SU-DHL-6 (cell line): Measurements from ENCODE around the gene TACR1.

Experiments used
- H2AFZ ChIP-seq: fragments of 200-600 bp; sonication (generic); 2 replicates; pipeline ENCODE4 v1.6.1; 2014; ENCODE audit warnings: low read depth, mild to moderate bottlenecking, moderate library complexity, mixed read lengths, antibody characterized with exemption, low read length; ENCODE audit not compliant: severe bottlenecking
- H3F3A ChIP-seq: fragments of 200-600 bp; shearing (Covaris generic); 2 replicates; pipeline ENCODE4 v1.6.0; 2016; ENCODE audit warnings: antibody characterized with exemption, mild to moderate bottlenecking; ENCODE audit not compliant: insufficient read depth
- H3K27ac ChIP-seq: fragments of 200-600 bp; sonication (generic); 2 replicates; pipeline ENCODE4 v1.5.1; 2016; ENCODE audit warnings: low read depth, mild to moderate bottlenecking, low read length, moderate library complexity, mixed read lengths
- H3K27me3 ChIP-seq: fragments of 200-600 bp; sonication (generic), shearing (Covaris generic); 2 replicates; pipeline ENCODE4 v1.6.0; 2014; ENCODE audit warnings: mild to moderate bottlenecking, low read length
- H3K36me3 ChIP-seq: fragments of 200-600 bp; sonication (generic); 2 replicates; pipeline ENCODE4 v1.6.1; 2014; ENCODE audit warnings: mild to moderate bottlenecking, low read length, mixed read lengths
- H3K4me2 ChIP-seq: fragments of 300-600, 200-600 bp; shearing (Covaris generic), sonication (generic); 2 replicates; pipeline ENCODE4 v1.6.0; 2014; ENCODE audit warnings: low read length, low read depth, mild to moderate bottlenecking; ENCODE audit not compliant: poor library complexity, severe bottlenecking
- H3K4me3 ChIP-seq: fragments of 200-600 bp; sonication (generic); 2 replicates; pipeline ENCODE4 v1.5.1; 2014; ENCODE audit warnings: antibody characterized with exemption, low read length, mild to moderate bottlenecking, mixed read lengths; ENCODE audit not compliant: insufficient read depth, poor library complexity, severe bottlenecking
- H3K79me2 ChIP-seq: fragments of 200-600 bp; sonication (generic); 2 replicates; pipeline ENCODE4 v1.6.1; 2014; ENCODE audit warnings: mild to moderate bottlenecking, low read length, moderate library complexity; ENCODE audit not compliant: insufficient read depth
- H3K9ac ChIP-seq: fragments of 200-600 bp; sonication (generic); 2 replicates; pipeline ENCODE4 v1.7.0; 2014; ENCODE audit warnings: mild to moderate bottlenecking, low read length
- H3K9me2 ChIP-seq: fragments of 200-600 bp; sonication (generic); replicated peaks from 2 replicates; pipeline ENCODE4 v1.6.1; 2014; ENCODE audit warnings: low read length; ENCODE audit not compliant: insufficient read depth
- H3K9me3 ChIP-seq: fragments of 200-600 bp; sonication (generic); 2 replicates; pipeline ENCODE4 v1.6.1; 2014; ENCODE audit warnings: low read length, mixed read lengths; ENCODE audit not compliant: insufficient read depth
- H4K20me1 ChIP-seq: fragments of 200-600 bp; sonication (generic); 2 replicates; pipeline ENCODE4 v1.6.1; 2014; ENCODE audit warnings: low read depth, mild to moderate bottlenecking, antibody characterized with exemption, low read length, moderate library complexity, mixed read lengths
- EZH2phosphoT487 ChIP-seq: fragments of 200-600 bp; sonication (generic), shearing (Covaris generic); conservative IDR thresholded peaks from 2 replicates; pipeline ENCODE4 v1.6.1; 2018; ENCODE audit warnings: mild to moderate bottlenecking, antibody characterized with exemption, low read length, moderate library complexity, mixed read lengths
- TF ChIP-seq, protein P1 (sequence below): fragments of 200-600 bp; sonication (generic); IDR thresholded peaks from one replicate; pipeline ENCODE4 v1.5.1; 2017; ENCODE audit warnings: antibody characterized with exemption, mild to moderate bottlenecking, low read length, moderate library complexity; ENCODE audit not compliant: insufficient read depth, poor library complexity, severe bottlenecking

Gene TACR1

DNA sequence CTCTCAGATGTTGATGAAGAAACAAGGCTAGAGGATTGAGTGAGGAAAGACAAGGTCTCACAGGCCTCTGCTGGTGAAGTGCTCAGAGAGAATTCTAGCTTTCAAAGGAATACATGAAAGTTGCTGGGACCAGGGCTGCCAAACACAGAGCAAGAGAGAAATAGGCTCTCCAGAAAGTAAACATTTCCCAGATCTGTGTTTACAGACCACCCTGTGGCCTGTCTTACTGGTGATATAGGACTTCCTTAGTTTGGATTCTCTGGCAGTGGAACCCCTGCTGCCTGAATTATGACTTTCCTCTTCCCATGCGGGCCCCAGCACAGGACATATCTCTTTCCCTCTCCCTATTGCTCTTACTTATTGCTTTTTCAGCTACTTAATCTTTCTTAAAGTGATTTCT lies 64.5 kb downstream of the TACR1 start:
- Histone ChIP-seq H3K4me2 (no peak overlapping the region), H4K20me1 (no peaks in the 10 kb centered on the region), H3K9me2 (no peaks in the 10 kb centered on the region), H3K36me3 (no peaks in the 10 kb centered on the region), H3K27me3 (no peaks in the 10 kb centered on the region), H3K9ac (no peak overlapping the region), H3K9me3 (no peaks in the 10 kb centered on the region), H3K4me3 (no peak overlapping the region), H3K79me2 (no peaks in the 10 kb centered on the region), H3K27ac (no peak overlapping the region), H2AFZ (no peak overlapping the region), H3F3A (no peaks in the 10 kb centered on the region)
- TF ChIP-seq EZH2phosphoT487 = no peak
- TF ChIP-seq, protein P1, sequence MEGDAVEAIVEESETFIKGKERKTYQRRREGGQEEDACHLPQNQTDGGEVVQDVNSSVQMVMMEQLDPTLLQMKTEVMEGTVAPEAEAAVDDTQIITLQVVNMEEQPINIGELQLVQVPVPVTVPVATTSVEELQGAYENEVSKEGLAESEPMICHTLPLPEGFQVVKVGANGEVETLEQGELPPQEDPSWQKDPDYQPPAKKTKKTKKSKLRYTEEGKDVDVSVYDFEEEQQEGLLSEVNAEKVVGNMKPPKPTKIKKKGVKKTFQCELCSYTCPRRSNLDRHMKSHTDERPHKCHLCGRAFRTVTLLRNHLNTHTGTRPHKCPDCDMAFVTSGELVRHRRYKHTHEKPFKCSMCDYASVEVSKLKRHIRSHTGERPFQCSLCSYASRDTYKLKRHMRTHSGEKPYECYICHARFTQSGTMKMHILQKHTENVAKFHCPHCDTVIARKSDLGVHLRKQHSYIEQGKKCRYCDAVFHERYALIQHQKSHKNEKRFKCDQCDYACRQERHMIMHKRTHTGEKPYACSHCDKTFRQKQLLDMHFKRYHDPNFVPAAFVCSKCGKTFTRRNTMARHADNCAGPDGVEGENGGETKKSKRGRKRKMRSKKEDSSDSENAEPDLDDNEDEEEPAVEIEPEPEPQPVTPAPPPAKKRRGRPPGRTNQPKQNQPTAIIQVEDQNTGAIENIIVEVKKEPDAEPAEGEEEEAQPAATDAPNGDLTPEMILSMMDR = no peak

DNA sequence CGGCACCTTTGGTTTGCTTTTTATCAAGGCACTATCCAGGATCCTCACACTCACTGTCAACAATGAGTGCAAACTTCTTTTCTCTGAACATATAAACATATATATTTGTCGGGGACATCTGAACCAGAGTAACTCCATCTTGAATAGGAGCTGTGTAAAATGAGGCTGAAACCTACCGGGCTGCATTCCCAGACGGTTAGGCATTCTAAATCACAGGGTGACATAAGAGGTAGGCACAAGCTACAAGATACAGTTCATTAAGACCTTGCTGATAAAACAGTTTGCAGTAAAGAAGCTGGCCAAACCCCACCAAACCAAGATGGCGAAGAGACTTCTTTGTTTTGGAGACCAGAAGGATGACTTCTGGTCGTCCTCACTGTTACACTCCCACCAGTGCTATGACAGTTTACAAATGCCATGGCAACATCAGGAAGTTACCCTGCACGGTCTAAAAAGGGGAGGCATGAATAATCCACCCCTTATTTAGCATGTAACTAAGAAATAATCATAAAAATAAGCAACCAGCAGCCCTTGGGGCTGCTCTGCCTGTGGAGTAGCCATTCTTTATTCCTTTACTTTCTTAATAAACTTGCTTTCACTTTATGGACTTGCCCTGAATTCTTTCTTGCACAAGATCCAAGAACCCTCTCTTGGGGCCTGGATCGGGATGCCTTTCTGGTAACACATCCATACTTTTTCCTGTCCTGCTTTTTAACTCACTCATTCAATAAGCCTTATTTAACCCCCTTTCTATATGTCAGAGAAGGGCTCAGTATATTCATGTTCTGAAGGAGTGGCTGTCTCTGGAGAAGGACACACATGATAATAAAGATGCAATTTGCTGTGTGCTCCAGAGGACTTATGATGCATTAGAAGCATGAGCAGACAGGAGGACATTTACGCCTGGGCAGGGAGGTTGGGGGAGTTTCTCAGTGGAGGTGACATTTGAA lies 65.4 kb downstream of the TACR1 start:
- Histone ChIP-seq H3K9ac (no peak overlapping the region), H4K20me1 (no peaks in the 10 kb centered on the region), H2AFZ (no peak overlapping the region), H3K4me3 (no peak overlapping the region), H3K79me2 (no peaks in the 10 kb centered on the region), H3K27ac (no peak overlapping the region), H3K9me2 (no peaks in the 10 kb centered on the region), H3K9me3 (no peaks in the 10 kb centered on the region), H3F3A (no peaks in the 10 kb centered on the region), H3K4me2 (no peak overlapping the region), H3K27me3 (no peaks in the 10 kb centered on the region), H3K36me3 (no peaks in the 10 kb centered on the region)
- TF ChIP-seq, protein P1 = no peak
- TF ChIP-seq EZH2phosphoT487 = no peak

DNA sequence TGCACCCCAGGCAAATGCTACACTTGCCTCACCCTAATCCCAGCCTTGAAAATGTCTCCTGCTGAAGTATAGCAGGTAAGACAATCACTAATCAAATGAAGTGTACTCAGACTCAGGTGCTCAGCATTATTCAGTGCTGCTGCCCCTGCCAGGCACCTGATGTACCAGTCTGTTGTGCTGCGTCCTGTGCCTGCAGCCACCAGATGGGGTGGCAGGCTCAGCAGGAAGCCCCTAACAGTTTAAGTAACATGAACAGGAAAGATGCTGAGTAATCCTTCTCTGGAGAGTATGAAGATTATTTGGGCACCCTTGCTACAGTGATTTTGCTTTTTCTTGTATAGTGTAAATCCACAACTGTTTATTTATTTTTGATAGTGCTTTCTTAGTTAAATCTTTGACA lies 69.1 kb downstream of the TACR1 start:
- no peaks in the 10 kb centered on the region for H4K20me1 ChIP-seq
- no peaks in the 10 kb centered on the region for H3K79me2 ChIP-seq
- H3K4me2 ChIP-seq = no peak overlapping the region
- H3K36me3 ChIP-seq = no peaks in the 10 kb centered on the region
- H3K9ac ChIP-seq = no peak overlapping the region
- no peaks in the 10 kb centered on the region for H3F3A ChIP-seq
- H3K27me3 ChIP-seq = no peaks in the 10 kb centered on the region; the same call in 1 of the 2 replicates
- H3K27ac ChIP-seq = no peak overlapping the region
- H2AFZ ChIP-seq = no peak overlapping the region
- TF ChIP-seq, protein P1 = no peak
- TF ChIP-seq EZH2phosphoT487 = no peak
- H3K9me2 ChIP-seq = no peaks in the 10 kb centered on the region
- no peaks in the 10 kb centered on the region for H3K9me3 ChIP-seq
- no peak overlapping the region for H3K4me3 ChIP-seq
